ENCODE measurements around the gene TPI1. TPM values are rescaled to one million over a fixed set of nuclear protein-coding genes. Genes with fewer than 3 reads are reported as not detected.

TPI1 gene
- total RNA-seq, 1 experiment from 2014 or later, result 1,141 TPM

DNA sequence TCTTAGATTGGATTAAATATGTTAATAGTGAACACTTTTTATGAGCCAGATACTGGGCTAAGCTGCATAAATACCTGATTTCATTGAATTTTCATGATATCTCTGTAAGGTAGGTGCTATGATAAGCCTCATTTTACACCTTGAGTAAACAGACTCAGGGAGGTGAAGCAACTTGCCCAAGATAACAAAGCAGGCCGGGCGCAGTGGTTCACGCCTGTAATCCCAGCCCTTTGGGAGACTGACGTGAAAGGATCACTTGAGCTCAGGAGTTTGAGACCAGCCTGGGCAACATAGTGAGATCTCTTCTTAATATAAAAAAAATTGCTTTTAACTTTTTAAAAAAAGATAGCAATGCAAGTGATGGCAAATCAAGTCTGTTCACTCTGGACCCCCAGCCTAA is 25.3 kb upstream of the TPI1 start:
- Histone ChIP-seq H3K4me3 (ENCODE audit: low read depth, low read length) (no peak overlapping the region), H3K36me3 (ENCODE audit: control insufficient read depth, insufficient read depth, low read length) (no peaks in the 10 kb centered on the region; the same call in 1 of the 2 replicates), H3K9me3 (no peaks in the 10 kb centered on the region), H3K4me1 (peaks cover 18% of the 10 kb centered on the region), H3K27me3 (replicated peaks; ENCODE audit: control insufficient read depth, insufficient read depth, low read length) (no peaks in the 10 kb centered on the region)
- Mint-ChIP-seq H3K36me3 (ENCODE audit: insufficient read depth, unreplicated experiment) (peaks cover 41% of the 10 kb centered on the region), H3K27me3 (ENCODE audit: insufficient read depth, unreplicated experiment) (no peaks in the 10 kb centered on the region), H3K4me3 (ENCODE audit: unreplicated experiment) (no peak overlapping the region), H3K9me3 (ENCODE audit: unreplicated experiment) (no peaks in the 10 kb centered on the region), H3K4me1 (ENCODE audit: low read depth, unreplicated experiment) (peaks cover 10% of the 10 kb centered on the region), H3K27ac (ENCODE audit: unreplicated experiment) (no peak overlapping the region)
- ChIA-PET CTCF (interaction anchor here (0.6 to 1.4 kb wide), 2 partner anchors 89 to 227 kb away, joined by 5 read pairs; partner anchors contain the start of gene MLF2), POLR2A (interaction anchor here (5.1 kb wide), 1 partner anchor 10 kb away, joined by 28 read pairs; the partner anchor contains the start of genes CDCA3 and USP5)
- intact Hi-C loops (cut with micrococcal nuclease; ENCODE audit: unreplicated experiment), result no loop called here
- TF ChIP-seq CTCF (IDR thresholded peaks at IDR 0.05; ENCODE audit: insufficient read depth in 1 of 2, low read depth in 1 of 2, low read length in 1 of 2, severe bottlenecking in 1 of 2, unreplicated experiment in 1 of 2), result no peak
- no TSS peak for BruUV-seq (replicated peaks)
- DNase-seq, result no peak

- BruUV-seq (replicated peaks), result no TSS peak
These were observed 24.0 kb upstream of the TPI1 start for GRCh38 chr12:6843118-6843902.

More at GRCh38 chr12:6843118-6843902, 24.0 kb upstream of the TPI1 start:
- Histone ChIP-seq H3K36me3 (ENCODE audit: control insufficient read depth, insufficient read depth, low read length) (no peaks in the 10 kb centered on the region; the same call in 1 of the 2 replicates), H3K4me1 (peaks cover 18% of the 10 kb centered on the region), H3K9me3 (no peaks in the 10 kb centered on the region), H3K4me3 (ENCODE audit: low read depth, low read length) (no peak overlapping the region), H3K27me3 (replicated peaks; ENCODE audit: control insufficient read depth, insufficient read depth, low read length) (no peaks in the 10 kb centered on the region)
- CTCF ChIA-PET, result interaction anchor here (1.3 to 1.6 kb wide), 3 partner anchors 9 to 90 kb away, joined by 5 to 8 read pairs (median 5); partner anchors contain the start of genes MLF2, SPSB2 and USP5
- H3K27ac Mint-ChIP-seq (ENCODE audit: unreplicated experiment), result no peak overlapping the region
- DNase-seq, result peak; percentile 73 to 76
- intact Hi-C loops (cut with micrococcal nuclease; ENCODE audit: unreplicated experiment), result no loop called here
- POLR2A ChIA-PET, result interaction anchor here (0.6 to 5.1 kb wide), 2 partner anchors 9 to 26 kb away, joined by 3 to 28 read pairs; partner anchors contain the start of genes CDCA3 and USP5
- no peaks in the 10 kb centered on the region for H3K27me3 Mint-ChIP-seq (ENCODE audit: insufficient read depth, unreplicated experiment)
- H3K4me3 Mint-ChIP-seq (ENCODE audit: unreplicated experiment), result no peak overlapping the region
- H3K9me3 Mint-ChIP-seq (ENCODE audit: unreplicated experiment), result no peaks in the 10 kb centered on the region
- peak; percentile 26 to 30 for TF ChIP-seq CTCF (IDR thresholded peaks at IDR 0.05; ENCODE audit: insufficient read depth in 1 of 2, low read depth in 1 of 2, low read length in 1 of 2, severe bottlenecking in 1 of 2, unreplicated experiment in 1 of 2)
- peaks cover 10% of the 10 kb centered on the region for H3K4me1 Mint-ChIP-seq (ENCODE audit: low read depth, unreplicated experiment)
- H3K36me3 Mint-ChIP-seq (ENCODE audit: insufficient read depth, unreplicated experiment), result peaks cover 52% of the 10 kb centered on the region
